ENCODE data around the gene TMBIM6.

- TF ChIP-seq CTCF (IDR thresholded peaks at IDR 0.05) (no peak), POLR2AphosphoS5 (IDR thresholded peaks at IDR 0.05; ENCODE audit: low read depth, low read length) (no peak), TCF7L2 (IDR thresholded peaks at IDR 0.05; ENCODE audit: low read depth, low read length) (no peak), REST (IDR thresholded peaks at IDR 0.05; ENCODE audit: insufficient read depth in 1 of 2, low read depth in 2 of 2, low read length in 1 of 2) (no peak), SIN3A (IDR thresholded peaks at IDR 0.05; ENCODE audit: borderline replicate concordance, insufficient read depth, low read depth, low read length) (no peak)
These were observed 43.5 kb downstream of the TMBIM6 start for GRCh38 chr12:49784756-49785409.
